Measurements from ENCODE around the gene DNTTIP2.

DNTTIP2 gene

DNA sequence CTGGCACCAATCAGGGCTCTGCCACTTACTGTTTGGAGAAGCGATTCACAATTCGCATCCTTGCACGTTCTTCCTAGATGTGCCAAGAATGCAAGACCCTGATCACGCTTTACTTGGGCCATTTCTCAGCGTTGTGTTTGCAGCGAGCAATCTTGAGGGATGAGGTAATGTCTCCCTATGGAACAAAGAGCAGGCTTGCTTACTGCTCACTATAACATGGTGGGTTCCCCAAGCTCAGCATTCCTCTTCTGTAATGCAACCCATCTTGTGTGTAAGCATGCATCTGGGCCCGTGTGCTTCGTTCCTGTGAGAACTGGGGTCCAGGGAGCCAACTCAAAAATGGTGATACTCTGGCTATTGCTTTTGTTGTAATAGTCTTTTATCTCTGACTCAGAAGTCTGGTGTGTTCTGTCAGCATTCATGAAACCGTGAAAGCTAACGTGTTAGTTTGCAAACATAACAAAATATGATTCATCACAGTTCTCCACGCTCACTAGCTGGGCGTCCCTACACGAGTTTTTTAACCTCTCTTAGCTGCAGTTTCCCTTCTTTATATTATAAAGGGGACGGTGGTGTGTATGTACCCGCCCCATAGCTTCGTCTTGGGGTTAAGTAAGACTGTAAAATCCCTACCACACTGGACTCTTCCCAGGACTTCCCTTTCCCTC, 33.3 kb downstream of the DNTTIP2 start:
- Histone ChIP-seq H4K20me1 (ENCODE audit: low read depth, low read length) (no peaks in the 10 kb centered on the region), H3K9ac (ENCODE audit: low read length) (peak overlapping the region; percentile 75), H3F3A (ENCODE audit: insufficient read depth) (no peaks in the 10 kb centered on the region), H3K36me3 (ENCODE audit: low read length) (no peaks in the 10 kb centered on the region), H3K27ac (ENCODE audit: low read depth, low read length) (peak overlapping the region; percentile 81), H3K79me2 (ENCODE audit: insufficient read depth, low read length) (no peaks in the 10 kb centered on the region), H3K4me3 (ENCODE audit: insufficient read depth, low read length, poor library complexity, severe bottlenecking) (peak overlapping the region; percentile 64), H2AFZ (ENCODE audit: low read depth, low read length, severe bottlenecking) (peak overlapping the region; percentile 82), H3K27me3 (ENCODE audit: low read length) (no peaks in the 10 kb centered on the region), H3K9me2 (replicated peaks; ENCODE audit: insufficient read depth, low read length) (no peaks in the 10 kb centered on the region), H3K4me2 (ENCODE audit: low read depth, low read length, poor library complexity, severe bottlenecking) (peak overlapping the region; percentile 96), H3K9me3 (ENCODE audit: insufficient read depth, low read length) (no peaks in the 10 kb centered on the region)
- TF ChIP-seq EZH2phosphoT487 (conservative IDR thresholded peaks at IDR 0.05; ENCODE audit: low read length) = no peak
- TF ChIP-seq, protein P1, sequence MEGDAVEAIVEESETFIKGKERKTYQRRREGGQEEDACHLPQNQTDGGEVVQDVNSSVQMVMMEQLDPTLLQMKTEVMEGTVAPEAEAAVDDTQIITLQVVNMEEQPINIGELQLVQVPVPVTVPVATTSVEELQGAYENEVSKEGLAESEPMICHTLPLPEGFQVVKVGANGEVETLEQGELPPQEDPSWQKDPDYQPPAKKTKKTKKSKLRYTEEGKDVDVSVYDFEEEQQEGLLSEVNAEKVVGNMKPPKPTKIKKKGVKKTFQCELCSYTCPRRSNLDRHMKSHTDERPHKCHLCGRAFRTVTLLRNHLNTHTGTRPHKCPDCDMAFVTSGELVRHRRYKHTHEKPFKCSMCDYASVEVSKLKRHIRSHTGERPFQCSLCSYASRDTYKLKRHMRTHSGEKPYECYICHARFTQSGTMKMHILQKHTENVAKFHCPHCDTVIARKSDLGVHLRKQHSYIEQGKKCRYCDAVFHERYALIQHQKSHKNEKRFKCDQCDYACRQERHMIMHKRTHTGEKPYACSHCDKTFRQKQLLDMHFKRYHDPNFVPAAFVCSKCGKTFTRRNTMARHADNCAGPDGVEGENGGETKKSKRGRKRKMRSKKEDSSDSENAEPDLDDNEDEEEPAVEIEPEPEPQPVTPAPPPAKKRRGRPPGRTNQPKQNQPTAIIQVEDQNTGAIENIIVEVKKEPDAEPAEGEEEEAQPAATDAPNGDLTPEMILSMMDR (IDR thresholded peaks at IDR 0.05; ENCODE audit: insufficient read depth, low read length, poor library complexity, severe bottlenecking) = no peak

DNA sequence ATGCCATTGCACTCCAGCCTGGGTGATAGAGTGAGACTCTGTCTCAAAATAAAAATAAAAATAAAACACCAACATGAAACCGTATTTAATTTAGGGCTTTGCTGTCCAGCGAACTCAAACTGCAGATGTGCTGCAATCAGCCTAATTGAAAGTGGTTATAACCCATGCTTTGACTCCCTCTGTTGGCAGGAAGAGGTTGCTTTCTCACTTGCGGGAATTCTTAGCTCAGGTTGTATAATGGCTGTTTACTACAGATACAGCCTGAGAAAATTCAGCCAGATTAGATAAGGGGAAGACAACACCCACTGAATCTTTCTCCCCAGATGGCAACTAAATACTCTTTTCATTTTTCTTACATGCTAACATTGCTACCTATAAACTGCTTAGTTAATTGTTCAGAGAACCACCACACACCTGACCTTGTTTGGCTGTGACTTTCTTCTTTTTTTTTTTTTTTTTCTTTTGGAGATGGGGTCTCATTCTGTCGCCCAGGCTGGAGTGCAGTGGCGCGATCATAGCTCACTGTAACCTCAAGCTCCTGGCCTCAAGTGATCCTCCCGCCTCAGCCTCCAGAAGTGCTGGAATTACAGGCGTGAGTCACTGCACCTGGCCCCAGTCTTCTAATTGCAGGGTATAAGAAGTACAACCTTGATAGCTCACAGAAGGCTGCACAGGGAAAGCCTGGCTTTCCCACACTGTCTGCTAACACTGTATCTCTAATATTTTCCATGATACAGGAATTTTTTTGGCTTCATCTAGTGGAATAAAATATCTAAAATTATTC, 34.6 kb downstream of the DNTTIP2 start:
- Histone ChIP-seq H3F3A (ENCODE audit: insufficient read depth) (no peaks in the 10 kb centered on the region), H4K20me1 (ENCODE audit: low read depth, low read length) (no peaks in the 10 kb centered on the region), H3K27me3 (ENCODE audit: low read length) (no peaks in the 10 kb centered on the region), H2AFZ (ENCODE audit: low read depth, low read length, severe bottlenecking) (no peak overlapping the region), H3K9me2 (replicated peaks; ENCODE audit: insufficient read depth, low read length) (no peaks in the 10 kb centered on the region), H3K79me2 (ENCODE audit: insufficient read depth, low read length) (no peaks in the 10 kb centered on the region), H3K27ac (ENCODE audit: low read depth, low read length) (no peak overlapping the region), H3K4me2 (ENCODE audit: low read depth, low read length, poor library complexity, severe bottlenecking) (no peak overlapping the region), H3K9ac (ENCODE audit: low read length) (no peak overlapping the region), H3K36me3 (ENCODE audit: low read length) (no peaks in the 10 kb centered on the region), H3K9me3 (ENCODE audit: insufficient read depth, low read length) (no peaks in the 10 kb centered on the region), H3K4me3 (ENCODE audit: insufficient read depth, low read length, poor library complexity, severe bottlenecking) (no peak overlapping the region)
- no peak for TF ChIP-seq EZH2phosphoT487 (conservative IDR thresholded peaks at IDR 0.05; ENCODE audit: low read length)
- TF ChIP-seq, protein P1 (IDR thresholded peaks at IDR 0.05; ENCODE audit: insufficient read depth, low read length, poor library complexity, severe bottlenecking) = peak; percentile 71

DNA sequence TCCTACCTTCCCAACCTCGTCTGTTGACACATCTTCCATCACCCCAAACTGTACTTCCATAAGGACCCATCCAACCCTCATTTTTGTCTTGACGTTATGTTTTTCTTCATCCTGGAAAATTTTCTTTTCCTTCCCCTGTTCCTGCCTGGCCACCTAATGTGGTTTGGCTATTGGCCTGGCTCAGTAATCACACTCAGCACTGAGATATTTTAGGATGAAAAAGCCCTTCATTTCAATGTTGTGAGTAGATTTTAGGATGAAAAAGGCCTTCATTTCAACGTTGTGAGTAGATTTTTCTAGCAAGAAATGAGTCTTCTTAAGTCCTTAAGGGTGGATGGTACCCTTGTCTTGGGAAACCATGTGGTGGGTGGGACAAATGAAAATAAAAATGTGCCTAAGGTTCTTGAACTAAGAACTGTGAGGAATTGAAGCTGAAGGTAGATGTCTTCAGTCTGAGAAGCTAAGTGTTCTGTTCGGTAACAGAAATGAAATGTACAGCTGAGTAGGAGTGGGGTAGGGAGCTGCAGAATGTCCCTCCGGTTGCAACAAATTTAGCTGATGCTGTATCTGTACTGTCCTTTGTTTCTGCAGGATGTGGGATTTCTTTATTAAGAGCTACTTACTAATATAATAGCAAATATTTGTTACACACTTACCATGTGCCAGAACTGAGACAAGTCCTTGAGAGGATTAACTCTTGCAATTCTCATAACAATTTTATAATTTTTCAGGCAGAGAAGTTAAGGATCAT, 36.1 kb downstream of the DNTTIP2 start:
- H3K9me3 ChIP-seq (ENCODE audit: insufficient read depth, low read length) = no peaks in the 10 kb centered on the region
- H3K36me3 ChIP-seq (ENCODE audit: low read length) = no peaks in the 10 kb centered on the region
- no peaks in the 10 kb centered on the region for H3F3A ChIP-seq (ENCODE audit: insufficient read depth)
- H3K9ac ChIP-seq (ENCODE audit: low read length) = no peak overlapping the region
- no peaks in the 10 kb centered on the region for H3K27me3 ChIP-seq (ENCODE audit: low read length)
- TF ChIP-seq, protein P1 (IDR thresholded peaks at IDR 0.05; ENCODE audit: insufficient read depth, low read length, poor library complexity, severe bottlenecking) = no peak
- no peak for TF ChIP-seq EZH2phosphoT487 (conservative IDR thresholded peaks at IDR 0.05; ENCODE audit: low read length)
- H3K27ac ChIP-seq (ENCODE audit: low read depth, low read length) = no peak overlapping the region
- no peaks in the 10 kb centered on the region for H3K79me2 ChIP-seq (ENCODE audit: insufficient read depth, low read length)
- H3K4me2 ChIP-seq (ENCODE audit: low read depth, low read length, poor library complexity, severe bottlenecking) = no peak overlapping the region
- H2AFZ ChIP-seq (ENCODE audit: low read depth, low read length, severe bottlenecking) = no peak overlapping the region
- H3K4me3 ChIP-seq (ENCODE audit: insufficient read depth, low read length, poor library complexity, severe bottlenecking) = no peak overlapping the region
- H3K9me2 ChIP-seq (replicated peaks; ENCODE audit: insufficient read depth, low read length) = no peaks in the 10 kb centered on the region
- no peaks in the 10 kb centered on the region for H4K20me1 ChIP-seq (ENCODE audit: low read depth, low read length)
